Stimulated activated CD4-positive, alpha-beta T cell treated with anti-CD3 and anti-CD28 coated beads, TNF-alpha, amount 100 ng/mL, for 48 hours (primary cell): ENCODE results near the gene SPRR3.
"Not testable (repeated sequence)": the region's sequence is repeated elsewhere in the genome, so short reads cannot be mapped to it uniquely, and the experiment has no call there.

ENCODE experiments used
- DNase-seq, 3 donors: peaks; one replicate each; pipeline ENCODE4 v3.0.0-alpha.2; 2020; ENCODE audit warnings: low read depth in 3 of 3

Gene SPRR3

DNA sequence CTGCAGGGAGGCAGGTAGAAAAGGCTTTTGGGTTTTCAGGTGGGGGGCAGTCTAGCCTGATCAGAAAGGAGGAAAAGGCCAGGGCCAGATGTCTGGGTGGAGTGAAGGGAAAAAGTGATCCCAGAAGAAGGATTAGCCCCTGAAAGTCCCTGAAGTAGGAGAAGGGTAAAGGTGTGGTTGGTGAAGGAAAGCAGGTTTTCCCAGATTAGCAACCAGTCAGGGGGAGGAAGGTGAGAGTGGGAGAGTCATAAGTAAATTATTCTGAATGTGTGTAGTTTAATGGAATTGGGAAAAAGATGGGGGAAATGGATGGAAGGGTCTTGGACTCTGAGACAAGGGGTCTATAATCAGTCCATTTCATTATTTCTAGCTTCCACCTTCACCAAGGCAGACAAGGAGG is 18.3 kb upstream of the SPRR3 start:
- DNase-seq = no peak

- DNase-seq = no peak
Measured at GRCh38 chr1:152983743-152984142, 17.8 kb upstream of the SPRR3 start, which contains the start of gene SPRR1A. TSS of gene SPRR1A (plus strand) at chr1:152984081. CDS start at chr1:152985231, 1,150 bp downstream.

DNA sequence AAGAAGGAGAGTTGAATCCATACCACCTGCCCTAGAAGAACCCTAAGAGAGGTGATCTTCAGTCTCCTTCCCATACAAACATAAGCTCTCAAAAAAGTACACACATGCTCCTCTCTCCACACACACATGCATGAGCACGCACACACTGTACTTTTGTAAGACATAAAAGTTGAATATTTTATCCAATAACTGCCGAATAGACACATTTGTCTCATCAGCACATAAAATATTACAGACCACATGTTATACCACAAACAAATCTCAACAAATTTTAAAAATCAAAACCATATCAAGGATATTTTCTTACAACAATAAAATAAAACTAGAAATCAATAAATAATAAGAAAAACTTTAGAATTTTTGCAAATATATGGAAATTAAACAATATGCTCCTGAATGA is 15.0 kb upstream of the SPRR3 start:
- DNase-seq = no peak

DNA sequence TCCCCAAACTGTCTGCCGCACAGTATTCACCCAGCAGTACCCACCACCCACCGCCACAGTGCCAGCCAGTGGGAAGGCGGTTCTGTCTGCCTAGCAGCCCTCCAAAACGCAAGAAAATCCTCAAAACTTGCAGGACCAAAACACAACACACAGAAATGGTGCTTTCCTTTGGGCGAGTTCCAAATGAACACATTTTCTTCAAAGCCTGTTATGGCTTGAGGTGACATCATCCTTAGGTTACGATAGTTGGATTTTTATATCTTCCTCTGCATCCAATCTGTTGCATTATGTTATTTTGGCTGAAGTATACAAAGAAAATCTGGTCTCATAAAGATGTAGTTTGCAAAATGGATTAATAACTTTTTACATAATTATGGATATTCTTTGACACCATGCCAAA is 8.4 kb upstream of the SPRR3 start:
- no peak for DNase-seq

GRCh38 chr1:152995842-152996241 is 5.7 kb upstream of the SPRR3 start:
- no peak for DNase-seq

DNA sequence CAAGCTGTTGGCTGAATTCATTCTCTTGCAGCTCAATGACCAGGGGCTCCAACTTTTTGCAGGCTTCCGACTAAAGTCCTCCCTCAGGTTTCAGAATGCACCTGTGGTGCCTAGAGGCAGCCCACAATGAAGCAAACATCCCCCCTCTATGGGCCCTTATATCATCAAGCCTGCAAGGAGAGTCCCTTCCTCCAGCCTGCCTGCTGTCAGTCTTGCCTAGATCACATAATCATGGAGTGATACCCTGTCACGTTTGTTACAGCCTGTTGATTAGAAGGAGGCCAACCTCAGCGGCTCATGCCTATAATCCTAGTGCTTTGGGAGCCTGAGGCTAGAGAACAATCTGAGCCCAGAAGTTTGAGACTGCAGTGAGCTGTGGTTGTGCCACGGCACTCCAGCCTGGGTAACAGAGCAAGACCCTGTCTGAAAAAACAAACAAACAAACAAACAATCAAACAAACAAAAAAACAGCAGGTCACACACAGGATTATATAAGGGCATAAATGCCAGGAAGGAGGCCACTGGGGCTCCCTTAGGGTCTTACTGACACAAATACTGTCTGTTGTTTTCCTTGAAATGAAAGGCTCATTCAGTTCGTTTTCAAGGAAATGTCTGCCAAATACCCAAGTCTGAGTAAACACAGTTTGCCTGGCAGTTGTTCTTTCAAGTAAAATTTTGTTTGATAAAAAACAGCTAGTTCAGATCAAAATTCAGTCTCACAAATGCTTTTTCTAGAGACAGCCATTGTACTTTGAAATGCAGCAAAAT is 4.7 kb upstream of the SPRR3 start:
- no peak for DNase-seq

DNA sequence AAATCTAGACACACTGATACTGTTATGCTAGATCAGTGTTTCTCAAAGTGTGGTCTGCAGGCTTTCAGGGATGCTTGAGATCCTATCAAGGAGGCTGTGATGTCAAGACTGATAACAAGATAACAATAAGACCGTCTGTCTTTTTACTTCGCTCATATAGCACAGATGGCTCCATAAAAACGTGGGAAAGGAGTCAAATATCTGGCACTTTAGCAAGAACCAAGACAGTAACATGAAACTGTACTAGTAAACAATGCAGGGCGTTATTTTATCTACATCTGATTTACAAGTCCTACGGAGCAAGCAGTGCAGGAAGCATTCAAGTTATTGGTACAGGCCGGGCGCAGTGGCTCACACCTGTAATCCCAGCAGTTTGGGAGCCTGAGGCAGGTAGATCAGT is 3.6 kb upstream of the SPRR3 start:
- DNase-seq = no peak

- DNase-seq = no peak
Measured at GRCh38 chr1:152998476-152998875, 3.1 kb upstream of the SPRR3 start.

DNA sequence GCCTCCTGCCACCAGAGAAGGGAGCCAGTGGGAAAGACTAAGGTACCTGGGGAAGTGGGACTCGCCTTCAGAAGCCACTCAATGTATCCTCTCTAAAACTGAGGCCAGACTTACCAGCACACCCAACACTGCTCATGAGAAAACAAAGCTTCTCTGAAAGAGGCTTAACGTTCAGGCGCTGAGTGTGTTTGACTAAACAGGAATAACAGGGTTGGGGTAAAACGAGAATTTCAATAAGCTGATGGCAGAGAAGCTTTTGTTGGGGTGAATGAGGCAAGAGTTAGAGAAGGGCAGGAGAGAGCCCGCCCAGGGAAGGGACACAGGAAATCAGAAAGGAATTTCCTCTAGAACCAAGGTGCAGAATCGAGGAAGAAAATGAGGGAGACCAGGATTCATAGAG is 1.7 kb upstream of the SPRR3 start:
- DNase-seq = no peak

GRCh38 chr1:153000294-153000693 is 1.3 kb upstream of the SPRR3 start:
- no peak for DNase-seq

GRCh38 chr1:153011235-153011758 is 9.7 kb downstream of the SPRR3 start:
- DNase-seq = not testable (repeated sequence)

GRCh38 chr1:153021829-153022228 is 20.3 kb downstream of the SPRR3 start:
- not testable (repeated sequence) for DNase-seq

DNA sequence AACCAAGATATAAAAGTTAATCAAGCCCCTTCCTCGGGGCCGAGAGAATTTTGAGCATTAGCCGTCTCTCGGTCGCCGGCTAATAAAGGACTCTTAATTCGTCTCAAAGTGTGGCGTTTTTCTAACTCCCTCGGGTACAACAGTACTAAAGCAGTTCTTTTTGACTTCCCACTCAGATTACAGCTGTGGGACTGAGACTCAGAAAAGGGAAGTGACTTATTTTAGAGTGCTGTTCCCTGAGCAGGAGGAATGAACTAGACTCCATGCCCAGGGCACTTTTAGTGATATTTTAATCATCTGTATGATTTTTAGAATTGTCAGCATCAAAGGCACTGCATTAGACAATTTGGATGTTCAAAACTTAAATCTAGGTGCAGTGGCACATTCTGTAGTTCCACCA is 20.8 kb downstream of the SPRR3 start:
- DNase-seq = not testable (repeated sequence)

DNA sequence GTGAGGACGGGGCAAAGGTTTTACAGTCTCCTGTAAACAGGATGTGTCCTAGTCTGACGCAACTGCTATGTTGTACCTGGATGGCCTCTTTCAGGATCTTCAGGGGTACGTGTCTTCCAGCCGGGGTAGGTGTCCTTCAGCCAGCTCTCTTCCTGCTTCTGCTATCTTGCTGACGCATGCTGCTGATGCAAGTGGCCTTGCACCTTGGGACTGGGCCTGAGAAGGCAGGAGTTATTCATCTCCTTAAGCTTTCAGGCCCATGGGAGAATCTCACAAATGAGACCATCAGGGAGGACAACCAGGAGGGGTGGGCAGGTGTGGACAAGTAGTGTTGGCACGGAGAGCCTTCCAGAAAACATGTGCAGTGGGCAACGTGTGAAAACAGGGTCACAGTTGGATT is 21.6 kb downstream of the SPRR3 start:
- no peak for DNase-seq

GRCh38 chr1:153024413-153024812 is 22.9 kb downstream of the SPRR3 start:
- no peak for DNase-seq

GRCh38 chr1:153025797-153026196 is 24.2 kb downstream of the SPRR3 start:
- no peak for DNase-seq

DNA sequence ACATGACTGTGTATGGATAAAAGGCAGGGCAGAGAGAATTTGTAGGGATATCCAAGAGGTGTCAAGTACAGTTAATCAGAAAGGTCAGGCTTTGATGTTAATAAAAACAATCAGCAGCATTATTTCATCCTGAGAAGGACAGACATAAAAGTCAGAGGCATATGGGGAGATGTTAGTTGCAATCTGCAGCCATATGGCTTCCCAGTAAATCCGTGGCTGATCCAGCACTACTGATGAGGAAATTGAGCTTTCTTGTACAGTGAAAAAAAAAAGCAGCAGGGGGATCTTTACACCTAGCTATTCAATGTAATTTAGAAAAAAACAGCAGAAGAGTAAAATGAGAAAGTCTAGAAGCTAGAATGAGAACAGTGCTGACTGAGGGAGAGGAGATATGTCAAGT is 27.2 kb downstream of the SPRR3 start:
- DNase-seq = no peak

GRCh38 chr1:153030895-153031294 is 29.3 kb downstream of the SPRR3 start, which contains the start of gene SPRR1B:
TSS of gene SPRR1B (plus strand) at chr1:153031203. CDS start at chr1:153032346, 1,143 bp downstream.
- DNase-seq = no peak

DNA sequence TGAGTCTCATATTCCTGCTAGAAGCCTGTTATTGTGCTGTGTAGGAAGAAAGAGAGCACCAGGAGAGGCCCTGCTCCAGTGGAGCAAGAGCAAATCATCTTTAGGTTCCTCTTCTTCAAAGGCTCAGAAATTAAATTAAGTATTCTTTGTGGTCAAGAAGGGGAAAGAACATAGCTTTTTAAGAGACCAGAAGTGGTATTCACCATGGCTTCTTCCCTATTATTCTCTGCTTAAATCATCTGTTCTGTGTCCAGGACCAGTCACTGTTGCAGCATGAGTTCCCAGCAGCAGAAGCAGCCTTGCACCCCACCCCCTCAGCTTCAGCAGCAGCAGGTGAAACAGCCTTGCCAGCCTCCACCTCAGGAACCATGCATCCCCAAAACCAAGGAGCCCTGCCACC is 30.5 kb downstream of the SPRR3 start:
- DNase-seq = no peak

- no peak for DNase-seq
Measured at GRCh38 chr1:153032677-153033308, 31.2 kb downstream of the SPRR3 start.

DNA sequence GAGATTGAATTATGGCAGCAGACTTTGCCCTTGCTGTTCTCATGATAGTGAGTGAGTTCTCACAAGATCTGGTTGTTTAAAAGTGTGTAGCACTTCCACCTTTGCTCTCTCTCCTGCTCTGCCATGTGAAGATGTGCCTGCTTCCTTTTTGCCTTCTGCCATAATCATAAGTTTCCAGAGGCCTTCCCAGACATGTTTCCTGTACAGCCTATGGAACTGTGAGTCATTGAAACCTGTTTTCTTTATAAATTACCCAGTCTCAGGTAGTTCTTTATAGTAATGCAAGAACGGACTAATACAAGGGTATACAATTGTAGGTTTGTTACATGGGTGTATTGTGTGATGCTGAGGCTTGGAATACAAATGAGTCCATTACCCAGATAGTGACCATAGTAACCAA is 33.7 kb downstream of the SPRR3 start:
- DNase-seq = no peak

GRCh38 chr1:153040950-153041631 is 39.5 kb downstream of the SPRR3 start, which contains the start of gene SPRR2D:
TSS of gene SPRR2D (minus strand) at chr1:153041120. CDS start at chr1:153040346, 774 bp downstream.
- no peak for DNase-seq
